GM12892 (cell line): ENCODE results near the gene SLC12A6.

ENCODE experiments used
- POLR2A ChIP-seq: IDR thresholded peaks from 2 replicates; pipeline ENCODE4 v1.6.1; 2011; ENCODE audit warnings: low read depth, low read length, control low read depth
- POLR2AphosphoS5 ChIP-seq: IDR thresholded peaks from 2 replicates; pipeline ENCODE4 v1.6.1; 2011; ENCODE audit warnings: low read depth, low read length, control low read depth
- TAF1 ChIP-seq: IDR thresholded peaks from 2 replicates; pipeline ENCODE4 v1.6.1; 2011; ENCODE audit warnings: low read depth, mild to moderate bottlenecking, control low read depth, low read length, borderline replicate concordance

DNA sequence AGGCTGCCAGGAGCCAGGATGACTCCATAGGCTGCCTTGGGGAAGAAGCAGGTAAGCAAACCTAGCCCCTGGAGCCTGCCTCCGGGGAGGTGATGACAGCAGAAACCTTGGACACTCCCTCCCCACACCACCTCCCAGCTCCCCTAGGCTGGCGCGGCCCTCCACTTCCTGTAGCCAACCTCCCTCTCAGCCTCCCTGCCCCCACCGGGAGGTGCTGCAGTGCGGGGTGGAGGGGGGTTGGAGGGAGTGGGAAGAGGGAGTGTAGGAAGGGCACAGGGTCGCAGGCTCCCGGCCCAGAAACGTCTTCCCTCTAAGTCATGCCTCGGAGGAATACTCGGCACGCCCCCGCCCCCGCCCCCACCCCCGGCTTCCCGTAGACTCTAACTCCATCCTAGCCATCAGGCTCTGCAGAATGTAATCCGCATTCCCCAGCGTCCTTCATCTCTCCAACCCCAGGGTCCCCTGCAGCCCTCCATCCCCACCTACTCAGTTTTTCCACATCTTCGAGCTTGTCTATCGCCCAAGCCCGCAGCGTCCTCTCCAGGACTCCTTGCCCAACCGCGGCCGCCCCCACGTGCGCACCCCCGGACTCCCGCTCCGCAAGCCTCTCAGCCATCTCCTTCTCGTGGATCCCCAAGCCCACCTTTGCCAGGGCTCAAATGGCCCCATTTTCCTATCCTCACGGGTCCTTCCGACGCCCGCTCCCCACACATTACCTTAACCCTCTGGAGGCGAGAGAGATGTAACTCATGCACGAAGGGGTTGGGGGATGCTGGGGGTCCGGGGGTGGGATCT lies 28.9 kb upstream of the SLC12A6 start:
- TF ChIP-seq POLR2A (no peak), POLR2AphosphoS5 (no peak), TAF1 (no peak)
